ENCODE results near the gene PLCD3. TPM values are rescaled to one million over a fixed set of nuclear protein-coding genes. Genes with fewer than 3 reads are reported as not detected.

Gene PLCD3
- total and polyA plus RNA-seq, 2 of the 8 experiments (the other 6 are each of a cell fraction or from before 2014, with no cell fraction given), result 26.5 to 48.1 TPM

DNA sequence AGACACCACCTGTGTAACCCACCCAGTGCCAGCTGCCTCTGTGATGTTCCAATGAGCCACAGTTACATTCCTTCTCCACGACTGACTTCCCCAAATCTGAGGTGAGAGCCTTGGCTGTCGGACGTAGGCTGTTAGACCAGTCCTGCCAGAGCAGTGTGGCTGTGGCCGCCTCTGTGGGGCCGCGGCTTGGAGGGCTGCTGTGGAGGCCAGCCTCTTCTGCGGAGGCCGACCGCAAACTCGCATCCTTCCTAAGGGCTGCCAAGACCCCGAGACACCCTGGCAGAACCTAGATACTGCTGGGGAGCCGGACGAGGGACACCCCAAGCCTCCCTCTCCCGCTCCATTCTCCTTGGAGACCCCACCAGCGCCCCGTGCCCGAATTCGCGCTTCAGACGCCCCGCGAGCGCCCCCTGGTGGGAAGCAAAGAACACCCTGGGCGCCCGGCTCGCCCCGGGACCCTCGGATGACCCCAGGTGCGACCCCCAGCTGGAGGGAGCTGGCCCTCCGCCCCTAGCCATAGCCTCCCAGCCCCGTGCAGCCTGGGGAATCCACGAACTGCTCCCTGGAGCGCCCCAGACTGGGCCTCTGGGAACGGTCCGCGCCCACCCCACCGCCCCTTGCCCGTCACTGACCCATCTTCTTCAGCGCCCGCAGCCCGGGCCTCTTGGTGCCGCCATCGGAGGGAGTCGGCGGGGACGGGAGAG lies 547 bp downstream of the PLCD3 start (continued):
- TF ChIP-seq RXRA (IDR thresholded peaks at IDR 0.05; ENCODE audit: insufficient read depth, low read depth, low read length) (peak; percentile 85; the same call in 1 of the 2 replicates), SAP30 (IDR thresholded peaks at IDR 0.05; ENCODE audit: insufficient read depth, insufficient replicate concordance, low read length) (no peak)
- TF ChIP-seq, protein P1, sequence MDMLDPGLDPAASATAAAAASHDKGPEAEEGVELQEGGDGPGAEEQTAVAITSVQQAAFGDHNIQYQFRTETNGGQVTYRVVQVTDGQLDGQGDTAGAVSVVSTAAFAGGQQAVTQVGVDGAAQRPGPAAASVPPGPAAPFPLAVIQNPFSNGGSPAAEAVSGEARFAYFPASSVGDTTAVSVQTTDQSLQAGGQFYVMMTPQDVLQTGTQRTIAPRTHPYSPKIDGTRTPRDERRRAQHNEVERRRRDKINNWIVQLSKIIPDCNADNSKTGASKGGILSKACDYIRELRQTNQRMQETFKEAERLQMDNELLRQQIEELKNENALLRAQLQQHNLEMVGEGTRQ (IDR thresholded peaks at IDR 0.05; ENCODE audit: low read length), result no peak
